ENCODE measurements around the gene DLG2. TPM values are rescaled to one million over a fixed set of nuclear protein-coding genes. Genes with fewer than 3 reads are reported as not detected.
"Not testable (repeated sequence)": the region's sequence is repeated elsewhere in the genome, so short reads cannot be mapped to it uniquely, and the experiment has no call there.

Gene DLG2
- total and polyA plus RNA-seq, 7 donors: 0.60 to 25.8 (median 9.7) TPM; not detected in 1

- WGBS, 2 donors: 93 to 95% methylated on average over 10 of the region's 10 CpGs
- Histone ChIP-seq H3K4me1 (no peaks in the 10 kb centered on the region), H3K9me3 (no peaks in the 10 kb centered on the region), H3K4me3 (no peak overlapping the region), H3K36me3 (no peaks in the 10 kb centered on the region), H3K27me3 (no peaks in the 10 kb centered on the region), H3K27ac (no peak overlapping the region)
- TF ChIP-seq EP300 (IDR thresholded peaks at IDR 0.05) (no peak), CTCF (IDR thresholded peaks at IDR 0.05) (no peak), POLR2AphosphoS5 (IDR thresholded peaks at IDR 0.05) (no peak), POLR2A (IDR thresholded peaks at IDR 0.05) (no peak)
- DNase-seq: no peak
- intact Hi-C loops (cut with DNase I): no loop called here
Measured at GRCh38 chr11:84794663-84795443, 832.3 kb downstream of the DLG2 start.

GRCh38 chr11:84793318-84793717, 833.8 kb downstream of the DLG2 start:
- no peak for TF ChIP-seq EP300 (IDR thresholded peaks at IDR 0.05)
- TF ChIP-seq POLR2A (IDR thresholded peaks at IDR 0.05): no peak
- intact Hi-C loops (cut with DNase I): no loop called here
- Histone ChIP-seq H3K27me3 (no peaks in the 10 kb centered on the region), H3K27ac (no peak overlapping the region), H3K36me3 (no peaks in the 10 kb centered on the region), H3K4me1 (no peaks in the 10 kb centered on the region), H3K4me3 (no peak overlapping the region), H3K9me3 (no peaks in the 10 kb centered on the region)
- 90 to 95% methylated on average over 2 of the region's 2 CpGs for WGBS, 2 donors
- DNase-seq: no peak

- no peak for TF ChIP-seq POLR2AphosphoS5 (IDR thresholded peaks at IDR 0.05)
- TF ChIP-seq EP300 (IDR thresholded peaks at IDR 0.05): no peak
- TF ChIP-seq POLR2A (IDR thresholded peaks at IDR 0.05): no peak
- no peak for TF ChIP-seq CTCF (IDR thresholded peaks at IDR 0.05)
- WGBS, 2 donors: 14 to 35% methylated on average over 4 of the region's 4 CpGs
- Histone ChIP-seq H3K27me3 (no peaks in the 10 kb centered on the region), H3K4me1 (no peaks in the 10 kb centered on the region), H3K9me3 (no peaks in the 10 kb centered on the region), H3K4me3 (no peak overlapping the region), H3K27ac (no peak overlapping the region), H3K36me3 (no peaks in the 10 kb centered on the region)
- intact Hi-C loops (cut with DNase I): no loop called here
- no peak for DNase-seq
Measured at GRCh38 chr11:84790849-84791427, 836.2 kb downstream of the DLG2 start.

GRCh38 chr11:84788220-84788619, 838.9 kb downstream of the DLG2 start:
- TF ChIP-seq EP300 (IDR thresholded peaks at IDR 0.05) (no peak), POLR2AphosphoS5 (IDR thresholded peaks at IDR 0.05) (no peak), POLR2A (IDR thresholded peaks at IDR 0.05) (no peak), CTCF (IDR thresholded peaks at IDR 0.05) (no peak)
- Histone ChIP-seq H3K27me3 (no peaks in the 10 kb centered on the region), H3K9me3 (no peaks in the 10 kb centered on the region), H3K4me1 (no peaks in the 10 kb centered on the region), H3K27ac (no peak overlapping the region), H3K4me3 (no peak overlapping the region), H3K36me3 (no peaks in the 10 kb centered on the region)
- WGBS, 2 donors: 80 to 85% methylated on average over 4 of the region's 4 CpGs
- no peak for DNase-seq
- intact Hi-C loops (cut with DNase I): no loop called here

GRCh38 chr11:84784158-84784557, 843.0 kb downstream of the DLG2 start:
- H3K27me3 ChIP-seq; H3K9me3 ChIP-seq; DNase-seq; H3K27ac ChIP-seq; H3K4me1 ChIP-seq; intact Hi-C loops (cut with DNase I); H3K4me3 ChIP-seq; H3K36me3 ChIP-seq: not testable (repeated sequence)
- WGBS, 2 donors: 93 to 95% methylated on average over 4 of the region's 4 CpGs

Measured in sigmoid colon (tissue), 7 donors.